OCI-LY7 (cell line): ENCODE measurements around the gene ATAD3C. TPM values are rescaled to one million over a fixed set of nuclear protein-coding genes. Genes with fewer than 3 reads are reported as not detected.
A peak's percentile ranks its signal among the peaks of the same experiment; 100 is the strongest.
"Not testable (repeated sequence)": the region's sequence is repeated elsewhere in the genome, so short reads cannot be mapped to it uniquely, and the experiment has no call there.

Source experiments
- BruUV-seq: library from RNA; stranded (reverse); fragments of 400-500 nt; replicated peaks from 2 replicates; lab custom pipeline; 2021; lab: Mats Ljungman, UMichigan
- CTCF ChIA-PET: fragments of 300-600 bp; sonication (Branson Sonifier 250); formaldehyde crosslinking; loops from one replicate; lab custom pipeline; 2022; ENCODE audit warnings: antibody characterized with exemption; ENCODE audit not compliant: unreplicated experiment; lab: Charles Lee
- POLR2A ChIA-PET: fragments of 300-600 bp; sonication (Branson Sonifier 250); formaldehyde crosslinking; loops from one replicate; lab custom pipeline; 2022; ENCODE audit warnings: antibody characterized with exemption; lab: Charles Lee
- DNase-seq: peaks from one replicate; pipeline ENCODE4 v3.0.0-alpha.2; 2015; ENCODE audit warnings: low spot score
- H2AFZ ChIP-seq: fragments of 200-600 bp; sonication (generic), shearing (Covaris generic); 2 replicates; pipeline ENCODE4 v1.6.1; 2014; ENCODE audit warnings: mild to moderate bottlenecking, antibody characterized with exemption, low read length, moderate library complexity
- H3K27ac ChIP-seq: fragments of 200-600 bp; sonication (generic); 2 replicates; pipeline ENCODE4 v1.5.1; 2014; ENCODE audit warnings: mixed run types, low read depth, mild to moderate bottlenecking, moderate library complexity, low read length, inconsistent platforms; ENCODE audit not compliant: poor library complexity, severe bottlenecking
- H3K36me3 ChIP-seq: fragments of 200-600 bp; sonication (generic); 2 replicates; pipeline ENCODE4 v1.6.1; 2014; ENCODE audit warnings: mild to moderate bottlenecking, antibody characterized with exemption, low read length, moderate library complexity, mixed read lengths; ENCODE audit not compliant: insufficient read depth
- H3K4me1 ChIP-seq: fragments of 200-600 bp; sonication (generic); 2 replicates; pipeline ENCODE4 v1.5.1; 2014; ENCODE audit warnings: mild to moderate bottlenecking, low read length; ENCODE audit not compliant: insufficient read depth, poor library complexity, severe bottlenecking
- H3K4me2 ChIP-seq: fragments of 200-600 bp; sonication (generic); 2 replicates; pipeline ENCODE4 v1.6.1; 2014; ENCODE audit warnings: mild to moderate bottlenecking, low read length
- H3K4me3 ChIP-seq: fragments of 200-600 bp; sonication (generic); 2 replicates; pipeline ENCODE4 v1.5.1; 2014; ENCODE audit warnings: mild to moderate bottlenecking, low read depth, low read length; ENCODE audit not compliant: poor library complexity, severe bottlenecking
- H3K79me2 ChIP-seq: fragments of 200-600 bp; sonication (generic); 2 replicates; pipeline ENCODE4 v1.6.1; 2016; ENCODE audit warnings: low read depth, mild to moderate bottlenecking, low read length, moderate library complexity, mixed read lengths; ENCODE audit not compliant: insufficient read depth
- H3K9me2 ChIP-seq: fragments of 200-600 bp; sonication (generic); 2 replicates; pipeline ENCODE4 v1.6.1; 2016; ENCODE audit warnings: mild to moderate bottlenecking, low read length, mixed read lengths; ENCODE audit not compliant: insufficient read depth
- H3K9me3 ChIP-seq: fragments of 200-600 bp; sonication (generic); 2 replicates; pipeline ENCODE4 v1.6.1; 2014; ENCODE audit warnings: mild to moderate bottlenecking, mixed run types, low read length, mixed read lengths
- H4K20me1 ChIP-seq: fragments of 200-600 bp; sonication (generic); 2 replicates; pipeline ENCODE4 v1.6.1; 2014; ENCODE audit warnings: mild to moderate bottlenecking, antibody characterized with exemption, low read length, moderate library complexity, mixed read lengths; ENCODE audit not compliant: insufficient read depth
- CTCF ChIP-seq: fragments of 200-600 bp; sonication (generic); conservative IDR thresholded peaks from 2 replicates; pipeline ENCODE4 v1.5.1; 2014; ENCODE audit warnings: mild to moderate bottlenecking, antibody characterized with exemption, low read length, moderate library complexity, mixed read lengths
- EZH2phosphoT487 ChIP-seq: fragments of 200-600 bp; sonication (generic); IDR thresholded peaks from 2 replicates; pipeline ENCODE4 v1.6.1; 2018; ENCODE audit warnings: low read depth, borderline replicate concordance, mild to moderate bottlenecking, mixed run types, antibody characterized with exemption, low read length, moderate library complexity, mixed read lengths
- intact Hi-C: fragments of 100-400 bp; cut with micrococcal nuclease; formaldehyde crosslinking; loops from one replicate; pipeline ENCODE4 v1.10.0; 2022; ENCODE audit not compliant: unreplicated experiment
- total RNA-seq, 2 experiments: library from RNA; depleted of rRNA in 1 of 2; stranded (reverse); fragments of >200 nt in 1 of 2; shearing (Covaris generic) in 1 of 2; gene quantifications; 2 replicates each; pipeline ENCODE4 v1.2.3, GENCODE V29; 2014 to 2022

The ATAD3C gene
- total RNA-seq, 2 experiments from 2014 or later = 1.6 to 3.0 TPM

- POLR2A ChIA-PET = interaction anchor here (0.6 to 0.9 kb wide), 2 partner anchors 87 to 405 kb away, joined by 3 read pairs; partner anchors contain the start of gene AURKAIP1
Measured at GRCh38 chr1:1462318-1462966, 13.0 kb downstream of the ATAD3C start.

GRCh38 chr1:1463312-1463711, 13.8 kb downstream of the ATAD3C start:
- Histone ChIP-seq H3K36me3 (no peaks in the 10 kb centered on the region), H3K4me2 (no peak overlapping the region), H3K4me1 (peaks cover 22% of the 10 kb centered on the region), H3K9me2 (no peaks in the 10 kb centered on the region), H3K27ac (peak overlapping the region; percentile 77), H3K9me3 (0 out of 2 replicates have a peak, but pooled peaks cover 8% of the 10 kb centered on the region), H4K20me1 (no peaks in the 10 kb centered on the region), H3K79me2 (no peaks in the 10 kb centered on the region), H3K4me3 (no peak overlapping the region), H2AFZ (no peak overlapping the region)
- intact Hi-C loops = loop anchor here (2.0 to 5.0 kb wide), 2 partner anchors 91 to 116 kb away; partner anchors contain the start of gene DVL1
- TF ChIP-seq EZH2phosphoT487 = no peak
- TF ChIP-seq CTCF = no peak
- no peak for DNase-seq
- CTCF ChIA-PET = no interaction called here
- POLR2A ChIA-PET = no interaction called here
- BruUV-seq = no TSS peak

More at GRCh38 chr1:1462318-1462966, 13.0 kb downstream of the ATAD3C start:
- Histone ChIP-seq H3K9me3 (0 out of 2 replicates have a peak, but pooled peaks cover 8% of the 10 kb centered on the region), H3K36me3 (no peaks in the 10 kb centered on the region), H3K9me2 (no peaks in the 10 kb centered on the region), H4K20me1 (no peaks in the 10 kb centered on the region), H3K27ac (peak overlapping the region; percentile 77), H3K4me1 (peaks cover 22% of the 10 kb centered on the region), H3K4me3 (peak overlapping the region; percentile 33), H3K79me2 (no peaks in the 10 kb centered on the region), H3K4me2 (peak overlapping the region; percentile 54), H2AFZ (peak overlapping the region; percentile 55; the same call in 1 of the 2 replicates)
- intact Hi-C loops = loop anchor here (1.0 to 5.0 kb wide), 3 partner anchors 9 to 115 kb away; partner anchors contain the start of genes ATAD3B and DVL1
- peak; percentile 89 for DNase-seq
- TF ChIP-seq EZH2phosphoT487 (no peak), CTCF (no peak)
- BruUV-seq = no TSS peak
- CTCF ChIA-PET = interaction anchor here (0.5 kb wide), 1 partner anchor 26 kb away, joined by 3 read pairs; no protein-coding TSS in a partner anchor

- POLR2A ChIA-PET, H4K20me1 ChIP-seq, BruUV-seq, H3K4me2 ChIP-seq, H3K4me3 ChIP-seq, H3K9me2 ChIP-seq, CTCF ChIA-PET, H3K9me3 ChIP-seq, H2AFZ ChIP-seq, H3K36me3 ChIP-seq, intact Hi-C loops, DNase-seq, H3K27ac ChIP-seq: not testable (repeated sequence)
- H3K79me2 ChIP-seq = peaks cover 24% of the 10 kb centered on the region
- H3K4me1 ChIP-seq = peaks cover 30% of the 10 kb centered on the region
Measured at GRCh38 chr1:1468196-1468985, 18.9 kb downstream of the ATAD3C start.
